Gastrocnemius medialis (tissue), 4 donors: Measurements from ENCODE around the gene KIF26B. TPM values are rescaled to one million over a fixed set of nuclear protein-coding genes. Genes with fewer than 3 reads are reported as not detected.

Experiments used
- ATAC-seq, 2 donors: fragments of 150-250 bp; one replicate each; pipeline ENCODE4 v1.9.1; 2016
- DNase-seq, 2 donors: peaks; one replicate each; pipeline ENCODE4 v3.0.0-alpha.2; 2019
- H3K27ac ChIP-seq, 4 donors: fragments of 200-600 bp; sonication (generic); 1 replicate in 1 of 4; 2 replicates in 3 of 4; pipeline ENCODE4 v1.5.1; 2016 to 2018; ENCODE audit warnings: mild to moderate bottlenecking in 2 of 4, moderate library complexity in 1 of 4
- H3K27me3 ChIP-seq, 3 donors: fragments of 200-600 bp; sonication (generic) in 2 of 3; 1 replicate in 1 of 3; 2 replicates in 2 of 3; pipeline versions ENCODE4 v1.5.1 to v1.6.0; 2016 to 2019; ENCODE audit warnings: mild to moderate bottlenecking in 1 of 3, moderate library complexity in 1 of 3
- H3K36me3 ChIP-seq, 2 donors: fragments of 200-600 bp; sonication (generic) in 1 of 2; one replicate each; pipeline ENCODE4 v1.5.1; 2017 to 2018
- H3K4me1 ChIP-seq, 2 donors: fragments of 200-600 bp; sonication (generic) in 1 of 2; one replicate each; pipeline ENCODE4 v1.5.1; 2016 to 2017; ENCODE audit warnings: mild to moderate bottlenecking in 2 of 2
- H3K4me3 ChIP-seq, 4 donors: fragments of 200-600 bp; sonication (generic) in 3 of 4; 1 replicate in 1 of 4; 2 replicates in 3 of 4; pipeline ENCODE4 v1.5.1; 2016 to 2019; ENCODE audit warnings: mild to moderate bottlenecking in 2 of 4
- H3K9me3 ChIP-seq, 3 donors: fragments of 200-600 bp; sonication (generic) in 2 of 3; 1 replicate in 1 of 3; 2 replicates in 2 of 3; pipeline ENCODE4 v1.5.1; 2016 to 2019
- CTCF ChIP-seq, 5 experiments: fragments of 450-650 bp in 3 of 5; fragments of 200-600 bp in 2 of 5; sonication (generic) in 2 of 5; IDR thresholded peaks in 4 of 5; conservative IDR thresholded peaks in 1 of 5; 1 replicate in 4 of 5; 2 replicates in 1 of 5; pipeline ENCODE4 v1.5.1; 2016 to 2019; ENCODE audit warnings: antibody characterized with exemption in 5 of 5, mild to moderate bottlenecking in 3 of 5, moderate library complexity in 3 of 5
- POLR2A ChIP-seq, 2 donors: fragments of 450-650 bp; IDR thresholded peaks; one replicate each; pipeline ENCODE4 v1.6.1; 2017; ENCODE audit warnings: antibody characterized with exemption in 2 of 2, mild to moderate bottlenecking in 2 of 2, moderate library complexity in 2 of 2
- in situ Hi-C, 4 donors: fragments of 200-750 bp; cut with MboI; loops; one replicate each; pipeline versions ENCODE4 v1.15.0 to v1.8.0; 2017; ENCODE audit warnings: low sequenced_read_pairs in 4 of 4
- intact Hi-C: fragments of 100-400 bp; cut with DNase I; formaldehyde crosslinking; loops from one replicate; pipeline ENCODE4 v1.15.1; 2023; ENCODE audit warnings: low total_unique reads
- total RNA-seq, 4 donors: library from RNA; depleted of rRNA; stranded (reverse); fragments of >200 nt; gene quantifications; one replicate each; pipeline versions ENCODE4 v1.1.0 to v1.2.3, GENCODE V29; 2016

Gene KIF26B
- total RNA-seq, 4 donors from 2014 or later: 0.02 to 0.20 (median 0.10) TPM; not detected in 1

DNA sequence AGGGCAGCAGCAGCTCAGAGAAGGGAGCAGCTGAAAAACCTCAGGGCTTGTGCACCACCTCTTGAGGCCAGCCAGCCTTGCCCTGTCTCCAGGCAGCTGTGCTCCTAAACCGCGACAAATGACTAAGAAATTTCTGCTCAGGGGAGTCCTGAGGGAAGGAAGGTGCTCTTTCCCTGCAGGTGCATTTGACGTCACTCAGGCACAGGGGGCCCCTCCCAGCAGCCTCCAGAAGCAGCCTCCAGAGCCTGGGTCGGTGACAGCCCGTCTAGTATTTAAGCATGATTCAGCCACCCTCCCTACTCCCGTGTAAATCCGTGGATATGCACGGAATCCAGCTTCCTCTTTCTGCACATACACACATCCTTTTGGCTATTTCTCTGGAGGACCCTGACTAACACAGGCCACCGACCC, 560.5 kb downstream of the KIF26B start:
- Histone ChIP-seq H3K9me3 (no peaks in the 10 kb centered on the region), H3K27me3 (no peaks in the 10 kb centered on the region), H3K4me1 (no peaks in the 10 kb centered on the region), H3K27ac (no peak overlapping the region), H3K4me3 (no peak overlapping the region), H3K36me3 (no peaks in the 10 kb centered on the region)
- DNase-seq (no peak), ATAC-seq (no peak)
- intact Hi-C loops (no loop called here), in situ Hi-C loops (no loop called here)
- no peak for TF ChIP-seq POLR2A (IDR thresholded peaks at IDR 0.05)
- no peak for TF ChIP-seq CTCF (IDR thresholded peaks at IDR 0.05 in 4 of 5, conservative IDR thresholded peaks at IDR 0.05 in 1 of 5)

DNA sequence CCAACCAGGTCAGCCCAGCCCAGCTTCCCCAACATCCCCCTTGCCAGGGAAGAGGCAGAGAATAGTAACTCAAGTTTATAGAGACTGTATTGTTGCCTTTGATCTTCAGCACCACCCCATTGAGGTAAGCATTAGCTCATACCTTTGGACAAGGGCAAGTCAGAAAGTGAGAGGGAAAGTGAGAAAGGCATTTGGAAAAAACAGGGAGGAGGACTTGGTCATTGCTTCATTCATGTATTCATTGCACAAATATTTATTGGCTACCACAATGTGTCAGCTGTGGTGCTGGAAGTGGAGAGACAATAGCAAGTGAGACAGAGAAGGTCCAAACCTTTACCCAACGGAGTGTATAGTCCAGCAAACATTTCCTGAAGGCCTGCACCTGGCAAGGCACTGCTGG, 561.2 kb downstream of the KIF26B start:
- Histone ChIP-seq H3K4me1 (no peaks in the 10 kb centered on the region), H3K4me3 (no peak overlapping the region), H3K9me3 (no peaks in the 10 kb centered on the region), H3K36me3 (no peaks in the 10 kb centered on the region), H3K27me3 (no peaks in the 10 kb centered on the region), H3K27ac (no peak overlapping the region)
- intact Hi-C loops (no loop called here), in situ Hi-C loops (no loop called here)
- DNase-seq: no peak
- ATAC-seq: no peak
- TF ChIP-seq POLR2A (IDR thresholded peaks at IDR 0.05): no peak
- no peak for TF ChIP-seq CTCF (IDR thresholded peaks at IDR 0.05 in 4 of 5, conservative IDR thresholded peaks at IDR 0.05 in 1 of 5)

GRCh38 chr1:245716561-245716960, 561.8 kb downstream of the KIF26B start:
- intact Hi-C loops: no loop called here
- no peaks in the 10 kb centered on the region for H3K27me3 ChIP-seq
- no peak overlapping the region for H3K4me3 ChIP-seq
- no peak for ATAC-seq
- in situ Hi-C loops: no loop called here
- DNase-seq: no peak
- H3K9me3 ChIP-seq: no peaks in the 10 kb centered on the region
- TF ChIP-seq POLR2A (IDR thresholded peaks at IDR 0.05) (no peak), CTCF (IDR thresholded peaks at IDR 0.05 in 4 of 5, conservative IDR thresholded peaks at IDR 0.05 in 1 of 5) (no peak)
- H3K4me1 ChIP-seq: no peaks in the 10 kb centered on the region
- H3K36me3 ChIP-seq: no peaks in the 10 kb centered on the region
- H3K27ac ChIP-seq: no peak overlapping the region

GRCh38 chr1:245717611-245718010, 562.8 kb downstream of the KIF26B start:
- DNase-seq (no peak), ATAC-seq (no peak)
- Histone ChIP-seq H3K9me3 (no peaks in the 10 kb centered on the region), H3K4me3 (no peak overlapping the region), H3K27me3 (no peaks in the 10 kb centered on the region), H3K36me3 (no peaks in the 10 kb centered on the region), H3K4me1 (no peaks in the 10 kb centered on the region), H3K27ac (no peak overlapping the region)
- in situ Hi-C loops: no loop called here
- intact Hi-C loops: no loop called here
- TF ChIP-seq POLR2A (IDR thresholded peaks at IDR 0.05) (no peak), CTCF (IDR thresholded peaks at IDR 0.05 in 4 of 5, conservative IDR thresholded peaks at IDR 0.05 in 1 of 5) (no peak)

- Histone ChIP-seq H3K27me3 (no peaks in the 10 kb centered on the region), H3K9me3 (no peaks in the 10 kb centered on the region), H3K4me3 (no peak overlapping the region), H3K27ac (no peak overlapping the region), H3K4me1 (no peaks in the 10 kb centered on the region), H3K36me3 (no peaks in the 10 kb centered on the region)
- in situ Hi-C loops: no loop called here
- intact Hi-C loops: no loop called here
- TF ChIP-seq CTCF (IDR thresholded peaks at IDR 0.05 in 4 of 5, conservative IDR thresholded peaks at IDR 0.05 in 1 of 5): no peak
- TF ChIP-seq POLR2A (IDR thresholded peaks at IDR 0.05): no peak
- no peak for ATAC-seq
- no peak for DNase-seq
Measured at GRCh38 chr1:245718123-245718522, 563.3 kb downstream of the KIF26B start.
